Measurements from ENCODE around the gene GSTCD. TPM values are rescaled to one million over a fixed set of nuclear protein-coding genes. Genes with fewer than 3 reads are reported as not detected.

The GSTCD gene
- total and polyA plus RNA-seq, 2 of the 4 experiments (the other 2 are of a cell fraction) = 5.2 to 20.3 TPM

- Histone ChIP-seq H4K5ac (ENCODE audit: low read depth, low read length) (no peak overlapping the region), H2BK15ac (ENCODE audit: low read depth, low read length) (no peak overlapping the region), H3K18ac (ENCODE audit: low read depth, low read length) (no peak overlapping the region), H2AFZ (replicated peaks; ENCODE audit: low read length, poor library complexity) (no peak overlapping the region), H3K4ac (ENCODE audit: low read depth, low read length) (no peak overlapping the region), H2AK9ac (replicated peaks; ENCODE audit: low read depth, low read length, poor library complexity) (no peak overlapping the region), H3K4me2 (ENCODE audit: low read depth, low read length) (no peak overlapping the region), H2BK20ac (ENCODE audit: low read depth, low read length) (no peak overlapping the region), H3K14ac (replicated peaks; ENCODE audit: low read depth, low read length) (no peak overlapping the region), H3K4me3 (ENCODE audit: insufficient read depth, low read depth, low read length) (no peak overlapping the region), H3K79me1 (ENCODE audit: low read depth in 1 of 2, low read length in 2 of 2) (peaks cover 20 to 39% of the 10 kb centered on the region in 2 experiments), H3K9me1 (ENCODE audit: insufficient read depth, low read length) (peaks cover under 1% of the 10 kb centered on the region; the same call in 1 of the 2 replicates), H3K36me3 (ENCODE audit: control insufficient read depth, insufficient read depth, low read length) (peaks cover under 1% of the 10 kb centered on the region; the same call in 1 of the 2 replicates), H3K56ac (ENCODE audit: extremely low read depth, insufficient read depth, low read length) (no peak overlapping the region), H3K23ac (ENCODE audit: low read depth, low read length) (no peak overlapping the region), H4K91ac (ENCODE audit: insufficient read depth, low read depth, low read length) (no peak overlapping the region), H2BK5ac (ENCODE audit: low read depth, low read length, poor library complexity, severe bottlenecking) (no peak overlapping the region), H3K27me3 (ENCODE audit: control insufficient read depth, insufficient read depth, low read length) (no peaks in the 10 kb centered on the region), H3K9me3 (ENCODE audit: control insufficient read depth, insufficient read depth, low read length) (no peaks in the 10 kb centered on the region), H2BK120ac (ENCODE audit: low read depth, low read length) (no peak overlapping the region), H3K4me1 (ENCODE audit: control insufficient read depth, insufficient read depth, low read length) (no peaks in the 10 kb centered on the region), H2AK5ac (ENCODE audit: low read depth, low read length) (no peak overlapping the region), H4K20me1 (ENCODE audit: insufficient read depth, low read length) (no peaks in the 10 kb centered on the region), H4K8ac (ENCODE audit: low read depth in 2 of 2, low read length in 2 of 2) (no peak overlapping the region), H3K27ac (ENCODE audit: insufficient read depth, low read length) (no peak overlapping the region), H3K9ac (ENCODE audit: low read depth, low read length) (no peak overlapping the region)
- no TSS peak for BruUV-seq (replicated peaks)
- in situ Hi-C loops (cut with MboI; ENCODE audit: low sequenced_read_pairs) = no loop called here
- ATAC-seq (ENCODE audit: low read depth) (no peak), DNase-seq (no peak)
- intact Hi-C loops (cut with micrococcal nuclease) = no loop called here
- no CpG with 5 or more reads among the region's 16 CpGs for WGBS, 2 experiments (ENCODE audit: extremely low coverage in 2 of 2, insufficient read length in 1 of 2)
- ChIA-PET CTCF (no interaction called here), POLR2A (ENCODE audit: unreplicated experiment) (interaction anchor here (0.5 to 0.6 kb wide), 2 partner anchors 356 to 491 kb away, joined by 3 to 5 read pairs; no protein-coding TSS in a partner anchor)
- TF ChIP-seq CHD1 (IDR thresholded peaks at IDR 0.05; ENCODE audit: low read depth, low read length) (no peak), BHLHE40 (IDR thresholded peaks at IDR 0.05; ENCODE audit: low read depth, low read length) (no peak), ELK1 (IDR thresholded peaks at IDR 0.05; ENCODE audit: borderline replicate concordance, low read depth, low read length) (no peak), CTCF (conservative IDR thresholded peaks at IDR 0.05; ENCODE audit: low read depth, low read length) (no peak), NFE2L2 (IDR thresholded peaks at IDR 0.05; ENCODE audit: low read depth, low read length) (no peak), RCOR1 (IDR thresholded peaks at IDR 0.05; ENCODE audit: insufficient replicate concordance, low read length) (no peak), RFX5 (IDR thresholded peaks at IDR 0.05; ENCODE audit: low read depth, low read length) (no peak), MXI1 (IDR thresholded peaks at IDR 0.05; ENCODE audit: borderline replicate concordance, low read depth, low read length) (no peak), CEBPB (IDR thresholded peaks at IDR 0.05; ENCODE audit: low read depth, low read length) (no peak), POLR2A (IDR thresholded peaks at IDR 0.05; ENCODE audit: low read depth, low read length) (no peak), MAZ (IDR thresholded peaks at IDR 0.05; ENCODE audit: borderline replicate concordance, low read depth, low read length) (no peak), MAFK (IDR thresholded peaks at IDR 0.05; ENCODE audit: low read depth, low read length) (no peak), FOS (IDR thresholded peaks at IDR 0.05; ENCODE audit: low read depth, low read length) (no peak), RAD21 (IDR thresholded peaks at IDR 0.05; ENCODE audit: low read length) (no peak), SMC3 (IDR thresholded peaks at IDR 0.05; ENCODE audit: low read depth, low read length) (no peak)
- TF ChIP-seq, protein P1, sequence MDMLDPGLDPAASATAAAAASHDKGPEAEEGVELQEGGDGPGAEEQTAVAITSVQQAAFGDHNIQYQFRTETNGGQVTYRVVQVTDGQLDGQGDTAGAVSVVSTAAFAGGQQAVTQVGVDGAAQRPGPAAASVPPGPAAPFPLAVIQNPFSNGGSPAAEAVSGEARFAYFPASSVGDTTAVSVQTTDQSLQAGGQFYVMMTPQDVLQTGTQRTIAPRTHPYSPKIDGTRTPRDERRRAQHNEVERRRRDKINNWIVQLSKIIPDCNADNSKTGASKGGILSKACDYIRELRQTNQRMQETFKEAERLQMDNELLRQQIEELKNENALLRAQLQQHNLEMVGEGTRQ (IDR thresholded peaks at IDR 0.05; ENCODE audit: low read depth, low read length) = no peak
- dilution Hi-C loops (cut with HindIII; ENCODE audit: low sequenced_read_pairs, unreplicated experiment) = no loop called here
These were observed 1.5 kb downstream of the GSTCD start for GRCh38 chr4:105710012-105710600.

Data from IMR-90 (cell line).